Measurements from ENCODE around the gene TRANK1. TPM values are rescaled to one million over a fixed set of nuclear protein-coding genes. Genes with fewer than 3 reads are reported as not detected.

The TRANK1 gene
- total and polyA plus RNA-seq, 4 donors, result 2.9 to 40.0 (median 10.2) TPM

- H3K4me1 ChIP-seq (ENCODE audit: control insufficient read depth in 4 of 4, insufficient read depth in 4 of 4, low read length in 3 of 4), result peaks cover 0 to 6% (median 0%) of the 10 kb centered on the region in 4 donors
- no peak overlapping the region for H3K9ac ChIP-seq (ENCODE audit: low read depth in 1 of 2, low read length in 2 of 2)
- TF ChIP-seq YY1 (IDR thresholded peaks at IDR 0.05) (no peak), EGR1 (IDR thresholded peaks at IDR 0.05; ENCODE audit: low read depth in 2 of 2) (no peak), FOXA2 (IDR thresholded peaks at IDR 0.05) (no peak), FOXA1 (IDR thresholded peaks at IDR 0.05) (no peak), NR2F2 (IDR thresholded peaks at IDR 0.05) (no peak), SP1 (IDR thresholded peaks at IDR 0.05) (no peak), MAX (IDR thresholded peaks at IDR 0.05) (no peak), JUND (IDR thresholded peaks at IDR 0.05) (no peak)
- H3K4me3 ChIP-seq (ENCODE audit: low read depth in 1 of 3, low read length in 3 of 3), result no peak overlapping the region
- WGBS, result 87% methylated on average over 9 of the region's 9 CpGs
- no peaks in the 10 kb centered on the region for H3K27me3 ChIP-seq (ENCODE audit: control insufficient read depth in 4 of 4, insufficient read depth in 4 of 4, low read length in 3 of 4)
- no peak overlapping the region for H3K27ac ChIP-seq (ENCODE audit: low read depth in 1 of 2, low read length in 2 of 2)
- no peak for DNase-seq (ENCODE audit: low spot score)
- H3K36me3 ChIP-seq (ENCODE audit: control insufficient read depth in 4 of 4, insufficient read depth in 3 of 4, low read depth in 1 of 4, low read length in 3 of 4), result peaks cover 0 to 19% (median 8%) of the 10 kb centered on the region in 4 donors
- no peaks in the 10 kb centered on the region for H3K9me3 ChIP-seq (ENCODE audit: control insufficient read depth in 4 of 4, low read length in 3 of 4)
These were observed 66.7 kb downstream of the TRANK1 start for GRCh38 chr3:36877930-36878685.

GRCh38 chr3:36876181-36876936, 68.5 kb downstream of the TRANK1 start:
- Histone ChIP-seq H3K4me1 (ENCODE audit: control insufficient read depth in 4 of 4, insufficient read depth in 4 of 4, low read length in 3 of 4) (peaks cover 0 to 6% (median 0%) of the 10 kb centered on the region in 4 donors), H3K27me3 (ENCODE audit: control insufficient read depth in 4 of 4, insufficient read depth in 4 of 4, low read length in 3 of 4) (no peaks in the 10 kb centered on the region), H3K27ac (ENCODE audit: low read depth in 1 of 2, low read length in 2 of 2) (no peak overlapping the region), H3K36me3 (ENCODE audit: control insufficient read depth in 4 of 4, insufficient read depth in 3 of 4, low read depth in 1 of 4, low read length in 3 of 4) (peaks cover under 1 to 14% (median 6%) of the 10 kb centered on the region in 4 donors), H3K4me3 (ENCODE audit: low read depth in 1 of 3, low read length in 3 of 3) (no peak overlapping the region), H3K9ac (ENCODE audit: low read depth in 1 of 2, low read length in 2 of 2) (no peak overlapping the region), H3K9me3 (ENCODE audit: control insufficient read depth in 4 of 4, low read length in 3 of 4) (no peaks in the 10 kb centered on the region)
- TF ChIP-seq TAF1 (conservative IDR thresholded peaks at IDR 0.05) (no peak), SP1 (IDR thresholded peaks at IDR 0.05) (no peak), HNF4A (conservative IDR thresholded peaks at IDR 0.05) (no peak), RAD21 (IDR thresholded peaks at IDR 0.05) (no peak), NR2F2 (IDR thresholded peaks at IDR 0.05) (no peak), RXRA (IDR thresholded peaks at IDR 0.05) (no peak), GABPA (IDR thresholded peaks at IDR 0.05 in 1 of 2, conservative IDR thresholded peaks at IDR 0.05 in 1 of 2) (no peak), ATF3 (IDR thresholded peaks at IDR 0.05) (no peak), YY1 (IDR thresholded peaks at IDR 0.05) (no peak), REST (IDR thresholded peaks at IDR 0.05) (no peak), FOXA2 (IDR thresholded peaks at IDR 0.05) (no peak), FOXA1 (IDR thresholded peaks at IDR 0.05) (no peak)
- no peak for DNase-seq (ENCODE audit: low spot score)
- 78% methylated on average over 7 of the region's 7 CpGs for WGBS
